ENCODE data around the gene GRIN3B.

Gene GRIN3B

DNA sequence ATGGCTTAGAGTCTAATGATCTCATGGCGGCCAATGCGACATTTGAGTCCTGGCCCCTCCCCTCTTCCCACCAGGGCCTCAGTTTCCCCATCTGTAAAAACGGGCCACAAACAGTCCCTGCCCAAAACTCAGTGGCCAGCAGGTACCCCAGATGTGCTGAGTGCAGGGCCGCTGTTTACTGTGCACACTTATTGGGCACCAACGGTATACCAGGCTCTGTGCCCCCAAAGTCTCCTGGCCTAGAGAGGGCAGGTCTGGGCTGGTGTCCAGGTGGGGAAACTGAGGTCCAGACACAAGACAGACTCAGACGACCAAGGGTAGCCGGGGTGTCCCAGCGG is 39.6 kb upstream of the GRIN3B start:
- DNase-seq (ENCODE audit: extremely low spot score) = no peak
- POLR2A ChIA-PET = no interaction called here
- TF ChIP-seq, protein P1, sequence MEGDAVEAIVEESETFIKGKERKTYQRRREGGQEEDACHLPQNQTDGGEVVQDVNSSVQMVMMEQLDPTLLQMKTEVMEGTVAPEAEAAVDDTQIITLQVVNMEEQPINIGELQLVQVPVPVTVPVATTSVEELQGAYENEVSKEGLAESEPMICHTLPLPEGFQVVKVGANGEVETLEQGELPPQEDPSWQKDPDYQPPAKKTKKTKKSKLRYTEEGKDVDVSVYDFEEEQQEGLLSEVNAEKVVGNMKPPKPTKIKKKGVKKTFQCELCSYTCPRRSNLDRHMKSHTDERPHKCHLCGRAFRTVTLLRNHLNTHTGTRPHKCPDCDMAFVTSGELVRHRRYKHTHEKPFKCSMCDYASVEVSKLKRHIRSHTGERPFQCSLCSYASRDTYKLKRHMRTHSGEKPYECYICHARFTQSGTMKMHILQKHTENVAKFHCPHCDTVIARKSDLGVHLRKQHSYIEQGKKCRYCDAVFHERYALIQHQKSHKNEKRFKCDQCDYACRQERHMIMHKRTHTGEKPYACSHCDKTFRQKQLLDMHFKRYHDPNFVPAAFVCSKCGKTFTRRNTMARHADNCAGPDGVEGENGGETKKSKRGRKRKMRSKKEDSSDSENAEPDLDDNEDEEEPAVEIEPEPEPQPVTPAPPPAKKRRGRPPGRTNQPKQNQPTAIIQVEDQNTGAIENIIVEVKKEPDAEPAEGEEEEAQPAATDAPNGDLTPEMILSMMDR (IDR thresholded peaks at IDR 0.05; ENCODE audit: control extremely low read depth, extremely low read depth, low read depth, missing control alignments) = no peak
- CTCF ChIA-PET = interaction anchor here (1.0 kb wide), 1 partner anchor 37 kb away, joined by 6 read pairs; no protein-coding TSS in a partner anchor

DNA sequence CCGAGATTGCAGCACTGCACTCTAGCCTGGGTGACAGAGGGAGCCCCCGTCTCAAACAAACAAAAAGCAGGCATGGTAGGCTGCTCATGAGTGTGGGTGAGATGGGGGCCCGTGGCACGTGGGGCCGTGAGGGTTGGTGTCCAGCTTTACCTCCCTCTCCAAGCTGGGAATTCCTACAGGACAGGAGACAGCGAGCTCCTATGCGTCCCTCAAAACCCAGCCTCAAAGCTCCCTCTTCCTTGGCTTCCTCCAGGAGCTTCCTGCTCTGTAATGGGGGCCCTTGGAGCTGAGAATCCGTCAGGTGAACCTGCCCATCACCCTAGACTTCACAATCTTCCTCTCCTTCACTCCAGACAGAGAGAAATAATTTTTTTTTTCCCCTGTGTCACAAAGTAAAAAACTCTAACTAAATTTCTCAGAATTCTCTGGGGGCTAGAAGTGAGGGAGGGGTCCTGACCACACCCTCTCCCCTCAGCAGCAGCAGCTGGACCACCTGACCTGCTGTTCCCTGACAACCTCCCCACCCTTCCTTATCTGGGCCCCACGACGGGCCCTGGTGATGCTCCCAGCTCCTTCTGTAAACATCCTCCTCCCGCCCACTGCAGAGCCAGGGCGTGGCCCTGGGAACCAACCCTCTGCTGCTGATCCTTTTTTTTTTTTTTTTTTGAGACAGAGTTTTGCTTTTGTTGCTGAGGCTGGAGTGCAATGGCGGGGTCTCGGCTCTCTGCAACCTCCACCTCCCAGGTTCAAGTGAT is 38.2 kb upstream of the GRIN3B start:
- ChIA-PET POLR2A (interaction anchor here (0.6 kb wide), 1 partner anchor 15 kb away, joined by 3 read pairs; no protein-coding TSS in a partner anchor), CTCF (no interaction called here)
- TF ChIP-seq, protein P1 (IDR thresholded peaks at IDR 0.05; ENCODE audit: control extremely low read depth, extremely low read depth, low read depth, missing control alignments) = no peak
- DNase-seq (ENCODE audit: extremely low spot score) = no peak

DNA sequence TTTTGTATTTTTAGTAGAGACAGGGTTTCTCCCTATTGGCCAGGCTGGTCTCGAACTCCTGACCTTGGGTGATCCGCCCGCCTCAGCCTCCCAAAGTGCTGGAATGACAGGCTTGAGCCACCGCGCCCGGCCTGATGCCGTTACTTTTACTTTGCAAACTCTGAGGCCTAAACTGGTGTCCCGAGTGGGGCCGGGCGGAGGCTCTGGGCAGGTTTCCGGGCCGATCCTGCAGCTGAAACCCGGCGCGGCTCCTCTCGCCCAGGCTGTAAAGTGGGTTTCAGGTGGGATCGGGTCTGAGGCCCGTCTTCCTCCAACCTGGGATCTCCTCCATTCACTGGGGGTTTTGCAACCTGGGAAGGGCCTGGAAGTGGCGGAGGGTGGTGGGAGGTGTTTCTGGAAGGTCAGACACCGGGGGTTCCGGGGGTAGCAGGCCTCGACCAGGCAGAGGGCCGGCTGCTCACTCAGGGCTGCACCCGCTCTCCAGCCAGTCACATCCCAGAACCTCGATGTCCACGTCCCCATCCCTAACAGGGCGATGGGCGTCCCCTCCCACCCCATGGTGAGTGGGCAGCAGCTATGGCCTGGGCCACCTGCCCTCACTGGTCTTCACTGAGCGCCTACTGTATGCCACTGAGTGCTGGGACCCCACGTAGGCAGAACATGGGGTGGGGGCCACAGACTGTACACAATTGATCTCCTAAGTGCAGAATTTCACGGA is 37.4 kb upstream of the GRIN3B start:
- ChIA-PET CTCF (no interaction called here), POLR2A (no interaction called here)
- TF ChIP-seq, protein P1 (IDR thresholded peaks at IDR 0.05; ENCODE audit: control extremely low read depth, extremely low read depth, low read depth, missing control alignments) = no peak
- no peak for DNase-seq (ENCODE audit: extremely low spot score)

DNA sequence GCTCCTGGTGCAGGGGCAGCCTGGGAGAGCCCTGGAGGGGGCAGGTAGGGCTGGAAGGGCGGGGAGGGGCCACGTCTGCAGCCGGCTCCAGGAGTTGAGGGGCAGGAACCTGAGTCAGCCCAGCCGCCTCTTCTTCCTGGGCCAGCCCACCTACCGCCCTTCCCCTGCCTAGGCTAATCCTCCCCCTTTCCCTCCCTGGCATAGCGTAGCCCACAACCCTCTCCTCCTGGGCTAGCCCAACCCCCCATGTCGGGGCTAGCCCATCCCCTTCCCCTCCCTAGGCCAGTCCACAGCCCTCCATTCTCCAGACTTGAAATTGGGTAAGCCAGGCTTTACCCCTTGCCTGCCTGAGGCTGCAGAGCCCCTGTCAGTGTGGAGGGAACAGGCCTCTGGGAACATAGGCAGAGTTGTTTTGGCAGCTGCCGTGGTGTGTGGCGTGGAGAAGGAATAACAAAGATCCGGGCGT is 36.7 kb upstream of the GRIN3B start:
- ChIA-PET CTCF (no interaction called here), POLR2A (no interaction called here)
- DNase-seq (ENCODE audit: extremely low spot score) = no peak
- TF ChIP-seq, protein P1 (IDR thresholded peaks at IDR 0.05; ENCODE audit: control extremely low read depth, extremely low read depth, low read depth, missing control alignments) = no peak

DNA sequence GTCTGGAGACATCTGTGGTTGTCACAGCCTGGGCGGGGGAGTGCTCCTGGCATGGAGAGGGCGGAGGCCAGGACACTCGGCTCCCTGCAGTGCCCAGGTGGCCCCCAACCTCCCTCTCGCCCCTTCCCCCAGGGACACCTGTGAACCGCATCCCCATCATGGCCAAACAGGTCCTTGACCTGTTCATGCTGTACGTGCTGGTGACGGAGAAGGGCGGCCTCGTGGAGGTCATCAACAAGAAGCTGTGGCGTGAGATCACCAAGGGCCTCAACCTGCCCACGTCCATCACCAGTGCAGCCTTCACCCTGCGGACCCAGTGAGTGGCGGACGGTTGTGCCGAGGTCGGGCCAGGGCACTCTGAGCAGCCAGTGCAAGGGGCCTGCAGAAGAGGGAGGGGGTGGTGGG is 36.1 kb upstream of the GRIN3B start:
- DNase-seq (ENCODE audit: extremely low spot score) = no peak
- TF ChIP-seq, protein P1 (IDR thresholded peaks at IDR 0.05; ENCODE audit: control extremely low read depth, extremely low read depth, low read depth, missing control alignments) = no peak
- ChIA-PET POLR2A (no interaction called here), CTCF (interaction anchor here (0.6 to 1.2 kb wide), 2 partner anchors 13 to 18 kb away, joined by 3 read pairs; no protein-coding TSS in a partner anchor)

DNA sequence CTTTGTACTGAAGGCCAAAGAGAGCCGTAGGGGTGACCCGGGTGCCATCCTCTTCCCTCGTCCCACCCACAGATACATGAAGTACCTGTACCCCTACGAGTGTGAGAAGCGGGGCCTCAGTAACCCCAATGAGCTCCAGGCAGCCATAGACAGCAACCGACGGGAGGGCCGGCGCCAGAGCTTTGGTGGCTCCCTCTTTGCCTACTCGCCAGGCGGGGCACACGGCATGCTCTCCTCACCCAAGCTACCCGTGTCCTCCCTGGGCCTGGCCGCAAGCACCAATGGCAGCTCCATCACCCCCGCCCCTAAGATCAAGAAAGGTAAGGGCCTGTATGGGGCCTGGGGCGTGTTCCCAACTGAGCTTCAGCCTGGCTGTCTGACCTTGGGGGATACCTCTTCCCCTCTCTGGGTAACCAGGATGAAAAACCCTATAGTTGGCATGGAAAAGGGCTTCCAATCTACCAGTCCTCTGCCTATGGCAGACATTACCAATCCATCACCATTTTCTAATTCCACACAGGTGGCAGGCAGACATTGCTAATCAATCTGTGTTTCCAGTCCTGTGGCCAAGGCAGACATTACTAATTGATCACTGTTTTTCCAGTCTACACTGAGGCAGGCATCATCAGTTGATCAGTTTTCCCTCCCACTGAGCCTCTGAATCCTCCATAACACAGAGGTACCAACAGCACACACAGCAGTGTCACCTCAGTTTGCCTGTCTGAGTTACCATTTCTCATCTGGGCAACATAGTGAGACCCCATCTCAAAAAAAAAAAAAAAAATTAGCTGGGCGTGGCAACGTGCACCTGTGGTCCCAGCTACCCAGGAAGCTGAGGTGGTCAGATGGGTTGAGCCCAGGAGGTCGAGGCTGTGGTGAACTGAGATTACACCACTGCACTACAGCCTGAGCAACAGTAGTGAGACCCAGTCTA is 35.2 kb upstream of the GRIN3B start:
- POLR2A ChIA-PET = interaction anchor here (0.6 to 0.8 kb wide), 2 partner anchors 8 to 16 kb away, joined by 4 read pairs; no protein-coding TSS in a partner anchor
- CTCF ChIA-PET = interaction anchor here (0.6 to 1.4 kb wide), 4 partner anchors 10 to 42 kb away, joined by 3 read pairs; no protein-coding TSS in a partner anchor
- TF ChIP-seq, protein P1 (IDR thresholded peaks at IDR 0.05; ENCODE audit: control extremely low read depth, extremely low read depth, low read depth, missing control alignments) = no peak
- DNase-seq (ENCODE audit: extremely low spot score) = no peak
